ENCODE data around the gene CCDC80. TPM values are rescaled to one million over a fixed set of nuclear protein-coding genes. Genes with fewer than 3 reads are reported as not detected.

The CCDC80 gene
- total and polyA plus RNA-seq, 2 of the 4 experiments (the other 2 are of a cell fraction), result 387 to 418 TPM

GRCh38 chr3:112649478-112649735 lies 8.5 kb upstream of the CCDC80 start:
- 0 out of 4 replicates have a peak, but pooled peaks cover 0 to 5% of the 10 kb centered on the region in 2 experiments for H3K79me1 ChIP-seq (ENCODE audit: low read depth in 1 of 2, low read length in 2 of 2)
- peak overlapping the region; percentile 99; the same call in 1 of the 2 replicates for H3K18ac ChIP-seq (ENCODE audit: low read depth, low read length)
- intact Hi-C loops (cut with micrococcal nuclease), result loop anchor here (10.0 kb wide), 2 partner anchors 255 to 975 kb away; no protein-coding TSS in a partner anchor
- H3K9ac ChIP-seq (ENCODE audit: low read depth, low read length), result no peak overlapping the region
- no peak overlapping the region for H2AFZ ChIP-seq (replicated peaks; ENCODE audit: low read length, poor library complexity)
- no peaks in the 10 kb centered on the region for H4K20me1 ChIP-seq (ENCODE audit: insufficient read depth, low read length)
- peak overlapping the region; percentile 93; the same call in 1 of the 2 replicates for H3K4ac ChIP-seq (ENCODE audit: low read depth, low read length)
- peak overlapping the region; percentile 91; the same call in 2 of the 3 replicates for H2BK15ac ChIP-seq (ENCODE audit: low read depth, low read length)
- peak overlapping the region; percentile 91; the same call in 1 of the 2 replicates for H4K91ac ChIP-seq (ENCODE audit: insufficient read depth, low read depth, low read length)
- peak overlapping the region; percentile 95 for H2AK5ac ChIP-seq (ENCODE audit: low read depth, low read length)
- peak overlapping the region; percentile 98 for H2BK5ac ChIP-seq (ENCODE audit: low read depth, low read length, poor library complexity, severe bottlenecking)
- H3K56ac ChIP-seq (ENCODE audit: extremely low read depth, insufficient read depth, low read length), result peak overlapping the region; percentile 38; the same call in 1 of the 2 replicates
- CTCF ChIA-PET, result no interaction called here
- no peaks in the 10 kb centered on the region for H3K9me3 ChIP-seq (ENCODE audit: control insufficient read depth, insufficient read depth, low read length)
- H3K27me3 ChIP-seq (ENCODE audit: control insufficient read depth, insufficient read depth, low read length), result no peaks in the 10 kb centered on the region
- peaks cover 22% of the 10 kb centered on the region for H3K9me1 ChIP-seq (ENCODE audit: insufficient read depth, low read length)
- dilution Hi-C loops (cut with HindIII; ENCODE audit: low sequenced_read_pairs, unreplicated experiment), result no loop called here
- peak overlapping the region; percentile 20; the same call in 1 of the 2 replicates for H3K14ac ChIP-seq (replicated peaks; ENCODE audit: low read depth, low read length)
- no peak overlapping the region for H3K4me3 ChIP-seq (ENCODE audit: insufficient read depth, low read depth, low read length)
- in situ Hi-C loops (cut with MboI; ENCODE audit: low sequenced_read_pairs), result loop anchor here (5.0 to 25.0 kb wide), 2 partner anchors 43 to 638 kb away; no protein-coding TSS in a partner anchor
- BruUV-seq (replicated peaks), result no TSS peak
- peak; percentile 5; the same call in 1 of the 2 replicates for ATAC-seq (ENCODE audit: low read depth)
- H2AK9ac ChIP-seq (replicated peaks; ENCODE audit: low read depth, low read length, poor library complexity), result no peak overlapping the region
- POLR2A ChIA-PET (ENCODE audit: unreplicated experiment), result no interaction called here
- H4K8ac ChIP-seq (ENCODE audit: low read depth in 2 of 2, low read length in 2 of 2), result peak overlapping the region; percentile 86 to 87
- H2BK120ac ChIP-seq (ENCODE audit: low read depth, low read length), result peak overlapping the region; percentile 96
- H3K36me3 ChIP-seq (ENCODE audit: control insufficient read depth, insufficient read depth, low read length), result no peaks in the 10 kb centered on the region
- DNase-seq, result peak; percentile 83
- peaks cover 23% of the 10 kb centered on the region for H3K4me1 ChIP-seq (ENCODE audit: control insufficient read depth, insufficient read depth, low read length)
- peak overlapping the region; percentile 96; the same call in 1 of the 2 replicates for H4K5ac ChIP-seq (ENCODE audit: low read depth, low read length)
- peak overlapping the region; percentile 68; the same call in 1 of the 2 replicates for H3K23ac ChIP-seq (ENCODE audit: low read depth, low read length)
- H3K4me2 ChIP-seq (ENCODE audit: low read depth, low read length), result no peak overlapping the region; the same call in 1 of the 2 replicates
- 83% methylated on average over 1 of the region's 1 CpG; no CpG with 5 or more reads in 1 of the 2 experiments for WGBS, 2 experiments (ENCODE audit: extremely low coverage in 2 of 2, insufficient read length in 1 of 2)
- H3K27ac ChIP-seq (ENCODE audit: insufficient read depth, low read length), result 0 out of 2 replicates have a peak overlapping the region, but pooled peaks have one; percentile 1
- H2BK20ac ChIP-seq (ENCODE audit: low read depth, low read length), result peak overlapping the region; percentile 96
- TF ChIP-seq MXI1 (IDR thresholded peaks at IDR 0.05; ENCODE audit: borderline replicate concordance, low read depth, low read length) (no peak), RAD21 (IDR thresholded peaks at IDR 0.05; ENCODE audit: low read length) (no peak), NFE2L2 (IDR thresholded peaks at IDR 0.05; ENCODE audit: low read depth, low read length) (no peak), CHD1 (IDR thresholded peaks at IDR 0.05; ENCODE audit: low read depth, low read length) (no peak)

All from IMR-90 (cell line).